PC-3 (cell line): ENCODE measurements around the gene MAST4.

Experiments used
- CTCF ChIP-seq: fragments of 300-600 bp; sonication (generic); conservative IDR thresholded peaks from 2 replicates; pipeline ENCODE4 v1.5.1; 2017; ENCODE audit warnings: antibody characterized with exemption, low read depth, mild to moderate bottlenecking, low read length
- EZH2 ChIP-seq: fragments of 300-600 bp; sonication (generic); IDR thresholded peaks from one replicate; pipeline ENCODE4 v1.6.1; 2017; ENCODE audit warnings: antibody characterized with exemption, mild to moderate bottlenecking, low read length; ENCODE audit not compliant: unreplicated experiment
- EZH2phosphoT487 ChIP-seq: fragments of 300-600 bp; sonication (generic); IDR thresholded peaks from 2 replicates; pipeline ENCODE4 v1.6.1; 2018; ENCODE audit warnings: mild to moderate bottlenecking, antibody characterized with exemption, low read length, borderline replicate concordance

GRCh38 chr5:66992547-66992946 is 396.4 kb downstream of the MAST4 start:
- TF ChIP-seq CTCF (no peak), EZH2 (no peak), EZH2phosphoT487 (no peak)
